WERI-Rb-1 (cell line): ENCODE data around the gene RHBDL1.

ENCODE experiments used
- DNase-seq: peaks from one replicate; pipeline ENCODE4 v3.0.0-alpha.2; 2020
- H3K27ac ChIP-seq: fragments of 250-450 bp; sonication (Bioruptor Pico); 2 replicates; pipeline ENCODE4 v1.5.1; 2020; ENCODE audit warnings: mild to moderate bottlenecking, moderate library complexity
- H3K27me3 ChIP-seq: fragments of 250-450 bp; sonication (Bioruptor Pico); 2 replicates; pipeline ENCODE4 v1.5.1; 2021; ENCODE audit warnings: mild to moderate bottlenecking, low read depth, moderate library complexity; ENCODE audit not compliant: insufficient read depth, severe bottlenecking
- H3K36me3 ChIP-seq: fragments of 250-450 bp; sonication (Bioruptor Pico); 2 replicates; pipeline ENCODE4 v1.5.1; 2020; ENCODE audit warnings: mild to moderate bottlenecking, moderate library complexity
- H3K4me3 ChIP-seq: 2 replicates; pipeline ENCODE4 v1.5.1; 2011; ENCODE audit warnings: low read depth, mild to moderate bottlenecking, control low read depth, low read length
- H3K9me3 ChIP-seq: fragments of 250-450 bp; sonication (Bioruptor Pico); 2 replicates; pipeline ENCODE4 v1.5.1; 2021; ENCODE audit warnings: mild to moderate bottlenecking, moderate library complexity; ENCODE audit not compliant: severe bottlenecking
- TF ChIP-seq, protein P1 (sequence below): IDR thresholded peaks from 2 replicates; pipeline ENCODE4 v1.5.1; 2011; ENCODE audit warnings: low read depth, mild to moderate bottlenecking, control low read depth, inconsistent platforms, low read length

RHBDL1 gene

DNA sequence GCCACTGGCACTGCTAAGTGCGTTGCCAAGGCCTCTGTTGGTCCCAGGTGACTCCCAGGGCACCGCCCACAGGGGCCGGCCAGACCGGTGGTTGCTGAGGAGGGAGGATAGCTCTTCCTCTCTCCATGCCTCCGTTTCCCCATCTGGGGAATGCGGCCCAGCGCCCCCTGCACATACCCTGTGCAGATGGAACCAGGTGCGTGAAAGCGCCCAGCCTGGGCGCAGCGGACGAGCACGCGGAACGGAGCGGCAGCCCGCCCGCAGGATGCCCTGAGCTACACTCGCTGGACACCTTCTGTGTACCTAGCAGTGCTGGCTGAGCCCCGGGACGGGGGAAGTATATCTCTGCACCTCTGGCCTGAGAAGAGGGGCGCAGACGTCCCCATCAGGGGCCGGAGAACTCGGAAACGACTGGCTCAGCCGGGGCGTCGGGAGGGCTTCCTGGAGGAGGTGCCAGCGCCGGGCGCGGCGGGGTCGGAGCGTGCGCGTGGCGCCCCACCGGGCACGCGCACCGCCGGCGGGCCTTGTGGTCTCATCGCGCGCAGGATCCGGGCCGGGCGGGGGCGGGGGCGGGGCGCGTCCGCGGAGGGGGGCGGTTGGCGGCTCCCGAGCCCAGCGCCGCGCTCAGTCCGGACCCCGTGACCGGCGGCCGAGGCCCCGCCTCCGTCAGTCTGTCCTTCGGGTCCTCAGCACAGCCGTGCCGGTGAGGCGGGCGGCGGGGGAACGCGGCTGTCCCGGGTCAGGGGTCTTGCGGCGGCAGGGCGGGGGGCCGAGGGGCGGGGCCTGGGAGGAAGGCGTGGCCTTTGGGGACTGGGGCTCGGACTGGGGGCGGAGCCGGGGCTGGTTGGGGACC lies 51.2 kb downstream of the RHBDL1 start, which contains the start of the genes CCDC78 and HAGHL:
Gene CCDC78, minus strand, starts transcription at position 6 of the 853 bp plus-strand sequence. CDS start 76 bp downstream, outside the sequence.
Gene HAGHL, plus strand, starts transcription at position 669 of the 853 bp plus-strand sequence. CDS start 404 bp downstream, outside the sequence.
- Histone ChIP-seq H3K4me3 (peak within 1 kb of the TSS; percentile 71), H3K36me3 (peaks cover 9% of the 10 kb centered on the region), H3K27ac (no peak within 1 kb of the TSS; the same call in 1 of the 2 replicates), H3K27me3 (no peaks in the 10 kb centered on the region), H3K9me3 (no peaks in the 10 kb centered on the region)
- TF ChIP-seq, protein P1, sequence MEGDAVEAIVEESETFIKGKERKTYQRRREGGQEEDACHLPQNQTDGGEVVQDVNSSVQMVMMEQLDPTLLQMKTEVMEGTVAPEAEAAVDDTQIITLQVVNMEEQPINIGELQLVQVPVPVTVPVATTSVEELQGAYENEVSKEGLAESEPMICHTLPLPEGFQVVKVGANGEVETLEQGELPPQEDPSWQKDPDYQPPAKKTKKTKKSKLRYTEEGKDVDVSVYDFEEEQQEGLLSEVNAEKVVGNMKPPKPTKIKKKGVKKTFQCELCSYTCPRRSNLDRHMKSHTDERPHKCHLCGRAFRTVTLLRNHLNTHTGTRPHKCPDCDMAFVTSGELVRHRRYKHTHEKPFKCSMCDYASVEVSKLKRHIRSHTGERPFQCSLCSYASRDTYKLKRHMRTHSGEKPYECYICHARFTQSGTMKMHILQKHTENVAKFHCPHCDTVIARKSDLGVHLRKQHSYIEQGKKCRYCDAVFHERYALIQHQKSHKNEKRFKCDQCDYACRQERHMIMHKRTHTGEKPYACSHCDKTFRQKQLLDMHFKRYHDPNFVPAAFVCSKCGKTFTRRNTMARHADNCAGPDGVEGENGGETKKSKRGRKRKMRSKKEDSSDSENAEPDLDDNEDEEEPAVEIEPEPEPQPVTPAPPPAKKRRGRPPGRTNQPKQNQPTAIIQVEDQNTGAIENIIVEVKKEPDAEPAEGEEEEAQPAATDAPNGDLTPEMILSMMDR, result no peak
- DNase-seq, result peak; percentile 75

DNA sequence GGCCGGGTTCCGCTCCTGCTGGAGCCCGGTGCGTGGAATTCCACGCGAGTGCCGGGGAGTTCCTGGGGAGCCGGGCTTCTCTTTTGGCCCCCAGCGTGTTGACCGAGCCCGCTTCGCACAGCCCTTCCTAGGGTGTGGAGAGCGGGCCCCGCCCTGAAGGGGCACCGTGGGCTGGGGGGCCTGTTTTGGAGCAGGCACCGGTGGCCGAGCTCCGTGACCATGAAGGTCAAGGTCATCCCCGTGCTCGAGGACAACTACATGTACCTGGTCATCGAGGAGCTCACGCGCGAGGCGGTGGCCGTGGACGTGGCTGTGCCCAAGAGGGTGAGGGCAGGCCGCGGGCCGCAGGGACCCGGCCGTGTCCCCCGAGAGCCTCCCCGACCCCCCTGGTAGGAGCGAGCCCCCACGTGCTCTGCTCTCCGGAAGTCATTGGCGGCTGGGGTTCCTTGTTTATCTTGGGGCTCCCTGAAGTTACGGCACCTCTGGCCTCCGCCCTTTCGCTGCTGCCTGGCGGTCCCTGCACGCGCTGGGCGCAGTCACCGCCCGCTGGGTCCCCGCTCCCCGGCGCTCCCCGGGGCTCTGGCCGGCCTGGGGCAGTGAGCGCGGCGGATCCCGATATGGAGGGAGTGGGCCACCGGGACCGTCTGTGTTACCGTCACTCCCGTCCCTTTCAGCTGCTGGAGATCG lies 52.0 kb downstream of the RHBDL1 start:
- Histone ChIP-seq H3K4me3 (peak overlapping the region; percentile 71), H3K27me3 (no peaks in the 10 kb centered on the region), H3K36me3 (peaks cover 7% of the 10 kb centered on the region), H3K9me3 (no peaks in the 10 kb centered on the region), H3K27ac (no peak overlapping the region; the same call in 1 of the 2 replicates)
- TF ChIP-seq, protein P1, result no peak
- DNase-seq, result no peak
